Measurements from ENCODE around the gene BICC1. TPM values are rescaled to one million over a fixed set of nuclear protein-coding genes. Genes with fewer than 3 reads are reported as not detected.

BICC1 gene
- total RNA-seq, 4 donors from 2014 or later, result 28.8 to 39.0 (median 30.5) TPM

DNA sequence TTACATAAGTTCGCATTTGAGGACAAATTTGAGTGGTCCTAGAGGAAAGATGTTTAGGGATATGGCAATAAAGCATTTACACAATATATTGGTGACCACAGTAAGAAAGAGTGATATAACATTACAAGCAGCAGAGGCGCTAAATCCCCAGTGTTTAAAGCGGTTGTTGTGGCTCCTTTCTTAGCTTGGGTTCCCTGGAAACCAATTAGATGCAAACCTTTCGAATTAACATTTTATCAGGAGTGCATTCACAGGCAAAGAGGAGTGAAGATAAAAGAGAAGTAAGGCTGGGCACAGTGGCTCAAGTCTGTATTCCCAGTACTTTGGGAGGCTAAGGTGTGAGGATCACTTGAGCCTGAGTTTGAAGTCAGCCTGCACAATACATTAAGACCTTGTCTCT lies 331.1 kb downstream of the BICC1 start:
- Histone ChIP-seq H3K36me3 (no peaks in the 10 kb centered on the region), H3K4me1 (no peaks in the 10 kb centered on the region), H3K9me3 (no peaks in the 10 kb centered on the region), H3K27me3 (no peaks in the 10 kb centered on the region), H3K27ac (no peak overlapping the region), H3K4me3 (no peak overlapping the region)
- no peak for TF ChIP-seq EP300 (IDR thresholded peaks at IDR 0.05)
- no peak for TF ChIP-seq CTCF (IDR thresholded peaks at IDR 0.05)
- no peak for TF ChIP-seq POLR2A (IDR thresholded peaks at IDR 0.05)
- no peak for DNase-seq (ENCODE audit: low spot score in 2 of 2)
- 87 to 90% methylated on average over 4 of the region's 4 CpGs for whole genome bisulfite sequencing, 2 donors

DNA sequence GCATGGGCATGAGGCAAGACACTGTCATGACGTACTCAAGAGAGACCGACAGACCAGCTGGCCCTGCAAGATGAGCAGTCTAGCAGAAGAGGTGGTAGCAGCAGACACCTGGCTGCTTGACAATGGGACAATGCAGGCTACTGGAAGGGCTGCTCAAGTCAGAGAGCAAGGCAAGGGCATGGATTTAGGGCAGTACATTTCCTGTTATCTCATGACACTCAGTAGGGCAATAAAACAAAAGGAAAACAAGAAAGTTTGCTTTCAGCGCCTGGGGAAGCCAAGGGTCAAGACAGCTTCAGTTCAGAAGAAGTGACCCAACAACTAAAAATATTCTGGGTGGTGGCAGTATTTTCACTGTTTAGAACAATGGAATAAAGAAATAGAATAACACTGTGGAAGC lies 332.0 kb downstream of the BICC1 start:
- TF ChIP-seq CTCF (IDR thresholded peaks at IDR 0.05) (no peak), EP300 (IDR thresholded peaks at IDR 0.05) (no peak), POLR2A (IDR thresholded peaks at IDR 0.05) (no peak)
- no peak for DNase-seq (ENCODE audit: low spot score in 2 of 2)
- Histone ChIP-seq H3K36me3 (no peaks in the 10 kb centered on the region), H3K27me3 (no peaks in the 10 kb centered on the region), H3K4me3 (no peak overlapping the region), H3K27ac (no peak overlapping the region), H3K9me3 (no peaks in the 10 kb centered on the region), H3K4me1 (no peaks in the 10 kb centered on the region)
- 68 to 81% methylated on average over 3 of the region's 3 CpGs for WGBS, 2 donors

DNA sequence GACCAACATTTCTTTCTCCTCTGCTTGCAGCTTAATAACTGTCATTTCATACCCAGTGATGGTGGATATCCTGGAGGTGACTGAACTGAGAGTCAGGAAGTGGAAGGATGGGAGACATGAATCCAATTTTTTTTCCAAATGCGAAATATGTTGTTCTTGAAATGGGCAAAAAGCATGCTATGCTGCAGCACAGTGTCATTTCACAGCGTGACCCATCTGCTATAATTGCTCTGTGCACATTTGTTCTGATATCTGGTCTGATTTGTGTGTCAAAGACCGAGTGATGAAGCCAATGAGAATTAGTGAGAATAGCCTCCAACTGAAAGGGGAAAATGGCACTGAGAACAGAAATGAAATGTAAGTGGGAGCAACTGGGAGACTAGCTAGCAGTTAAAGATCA lies 334.2 kb downstream of the BICC1 start:
- 90 to 95% methylated on average over 3 of the region's 3 CpGs for WGBS, 2 donors
- no peaks in the 10 kb centered on the region for H3K4me1 ChIP-seq
- no peaks in the 10 kb centered on the region for H3K9me3 ChIP-seq
- H3K27me3 ChIP-seq, result no peaks in the 10 kb centered on the region
- no peak overlapping the region for H3K27ac ChIP-seq
- DNase-seq (ENCODE audit: low spot score in 2 of 2), result no peak
- H3K36me3 ChIP-seq, result no peaks in the 10 kb centered on the region
- TF ChIP-seq POLR2A (IDR thresholded peaks at IDR 0.05) (no peak), EP300 (IDR thresholded peaks at IDR 0.05) (no peak), CTCF (IDR thresholded peaks at IDR 0.05) (no peak)
- no peak overlapping the region for H3K4me3 ChIP-seq

- H3K36me3 ChIP-seq, result no peaks in the 10 kb centered on the region
- H3K4me3 ChIP-seq, result no peak overlapping the region
- WGBS, 2 donors, result 91 to 96% methylated on average over 2 of the region's 2 CpGs
- no peak overlapping the region for H3K27ac ChIP-seq
- H3K27me3 ChIP-seq, result no peaks in the 10 kb centered on the region
- H3K9me3 ChIP-seq, result no peaks in the 10 kb centered on the region
- peaks cover 0 to 9% (median 2%) of the 10 kb centered on the region in 4 donors for H3K4me1 ChIP-seq
- no peak for TF ChIP-seq POLR2A (IDR thresholded peaks at IDR 0.05)
- TF ChIP-seq CTCF (IDR thresholded peaks at IDR 0.05), result no peak
- TF ChIP-seq EP300 (IDR thresholded peaks at IDR 0.05), result no peak
- DNase-seq (ENCODE audit: low spot score in 2 of 2), result no peak
Observed at GRCh38 chr10:58851606-58852005, 338.9 kb downstream of the BICC1 start.

- Histone ChIP-seq H3K9me3 (peaks cover 0 to 3% (median 0%) of the 10 kb centered on the region in 4 donors), H3K4me1 (peaks cover 0 to 17% (median 2%) of the 10 kb centered on the region in 4 donors), H3K27me3 (no peaks in the 10 kb centered on the region), H3K4me3 (no peak overlapping the region), H3K27ac (no peak overlapping the region), H3K36me3 (no peaks in the 10 kb centered on the region)
- 70 to 72% methylated on average over 2 of the region's 2 CpGs for WGBS, 2 donors
- no peak for DNase-seq (ENCODE audit: low spot score in 2 of 2)
- TF ChIP-seq EP300 (IDR thresholded peaks at IDR 0.05) (no peak), POLR2A (IDR thresholded peaks at IDR 0.05) (no peak), CTCF (IDR thresholded peaks at IDR 0.05) (no peak)
Observed at GRCh38 chr10:58853668-58854067, 341.0 kb downstream of the BICC1 start.
